ENCODE data around the gene PTPRD. TPM values are rescaled to one million over a fixed set of nuclear protein-coding genes. Genes with fewer than 3 reads are reported as not detected.

PTPRD gene
- total and polyA plus RNA-seq, 2 of the 4 experiments (the other 2 are of a cell fraction): 0.07 to 0.18 TPM

DNA sequence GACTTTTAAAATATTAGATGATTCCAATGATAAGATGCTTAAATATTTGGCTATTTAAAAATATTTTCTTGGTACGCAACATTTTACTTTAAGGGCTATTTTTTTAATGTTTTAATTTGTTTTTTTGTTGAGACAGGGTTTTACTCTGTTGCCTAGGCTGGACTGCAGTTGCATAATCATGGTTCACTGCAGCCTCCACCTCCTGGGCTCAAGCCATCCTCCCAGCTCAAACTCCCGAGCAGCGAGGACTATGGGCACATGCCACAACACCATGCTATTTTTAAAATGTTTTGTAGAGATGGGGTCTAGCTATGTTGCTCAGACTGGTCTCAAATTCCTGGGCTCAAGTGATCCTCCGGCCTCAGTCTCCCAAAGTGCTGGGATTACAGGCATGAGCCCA is 1963.0 kb downstream of the PTPRD start:
- Histone ChIP-seq H2BK5ac (ENCODE audit: low read depth, low read length, poor library complexity, severe bottlenecking) (no peak overlapping the region), H3K27ac (ENCODE audit: insufficient read depth, low read length) (no peak overlapping the region), H3K27me3 (ENCODE audit: control insufficient read depth, insufficient read depth, low read length) (no peaks in the 10 kb centered on the region), H3K36me3 (ENCODE audit: control insufficient read depth, insufficient read depth, low read length) (no peaks in the 10 kb centered on the region), H2BK15ac (ENCODE audit: low read depth, low read length) (no peak overlapping the region), H3K56ac (ENCODE audit: extremely low read depth, insufficient read depth, low read length) (no peak overlapping the region), H3K23ac (ENCODE audit: low read depth, low read length) (no peak overlapping the region), H4K91ac (ENCODE audit: insufficient read depth, low read depth, low read length) (no peak overlapping the region), H4K20me1 (ENCODE audit: insufficient read depth, low read length) (no peaks in the 10 kb centered on the region), H2BK120ac (ENCODE audit: low read depth, low read length) (no peak overlapping the region), H3K9ac (ENCODE audit: low read depth, low read length) (no peak overlapping the region), H3K4me2 (ENCODE audit: low read depth, low read length) (no peak overlapping the region), H3K9me3 (ENCODE audit: control insufficient read depth, insufficient read depth, low read length) (no peaks in the 10 kb centered on the region), H3K4ac (ENCODE audit: low read depth, low read length) (no peak overlapping the region), H3K4me1 (ENCODE audit: control insufficient read depth, insufficient read depth, low read length) (no peaks in the 10 kb centered on the region), H4K8ac (ENCODE audit: low read depth in 2 of 2, low read length in 2 of 2) (no peak overlapping the region), H2BK20ac (ENCODE audit: low read depth, low read length) (no peak overlapping the region), H2AFZ (replicated peaks; ENCODE audit: low read length, poor library complexity) (no peak overlapping the region), H4K5ac (ENCODE audit: low read depth, low read length) (no peak overlapping the region), H2AK9ac (replicated peaks; ENCODE audit: low read depth, low read length, poor library complexity) (no peak overlapping the region), H2AK5ac (ENCODE audit: low read depth, low read length) (no peak overlapping the region), H3K79me1 (ENCODE audit: low read depth in 1 of 2, low read length in 2 of 2) (no peaks in the 10 kb centered on the region), H3K9me1 (ENCODE audit: insufficient read depth, low read length) (no peaks in the 10 kb centered on the region), H3K18ac (ENCODE audit: low read depth, low read length) (no peak overlapping the region), H3K4me3 (ENCODE audit: insufficient read depth, low read depth, low read length) (no peak overlapping the region), H3K14ac (replicated peaks; ENCODE audit: low read depth, low read length) (no peak overlapping the region)
- no CpG with 5 or more reads among the region's 4 CpGs for WGBS, 2 experiments (ENCODE audit: extremely low coverage in 2 of 2, insufficient read length in 1 of 2)
- intact Hi-C loops (cut with micrococcal nuclease) (no loop called here), dilution Hi-C loops (cut with HindIII; ENCODE audit: low sequenced_read_pairs, unreplicated experiment) (no loop called here), in situ Hi-C loops (cut with MboI; ENCODE audit: low sequenced_read_pairs) (no loop called here)
- DNase-seq (no peak), ATAC-seq (ENCODE audit: low read depth) (no peak)
- ChIA-PET CTCF (no interaction called here), POLR2A (ENCODE audit: unreplicated experiment) (no interaction called here)
- BruUV-seq (replicated peaks): no TSS peak
- TF ChIP-seq CEBPB (IDR thresholded peaks at IDR 0.05; ENCODE audit: low read depth, low read length): no peak
- TF ChIP-seq MXI1 (IDR thresholded peaks at IDR 0.05; ENCODE audit: borderline replicate concordance, low read depth, low read length): no peak
- no peak for TF ChIP-seq CHD1 (IDR thresholded peaks at IDR 0.05; ENCODE audit: low read depth, low read length)
- TF ChIP-seq, protein P1, sequence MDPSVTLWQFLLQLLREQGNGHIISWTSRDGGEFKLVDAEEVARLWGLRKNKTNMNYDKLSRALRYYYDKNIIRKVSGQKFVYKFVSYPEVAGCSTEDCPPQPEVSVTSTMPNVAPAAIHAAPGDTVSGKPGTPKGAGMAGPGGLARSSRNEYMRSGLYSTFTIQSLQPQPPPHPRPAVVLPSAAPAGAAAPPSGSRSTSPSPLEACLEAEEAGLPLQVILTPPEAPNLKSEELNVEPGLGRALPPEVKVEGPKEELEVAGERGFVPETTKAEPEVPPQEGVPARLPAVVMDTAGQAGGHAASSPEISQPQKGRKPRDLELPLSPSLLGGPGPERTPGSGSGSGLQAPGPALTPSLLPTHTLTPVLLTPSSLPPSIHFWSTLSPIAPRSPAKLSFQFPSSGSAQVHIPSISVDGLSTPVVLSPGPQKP (IDR thresholded peaks at IDR 0.05; ENCODE audit: borderline replicate concordance, low read depth, low read length): no peak
- TF ChIP-seq RFX5 (IDR thresholded peaks at IDR 0.05; ENCODE audit: low read depth, low read length): no peak
- no peak for TF ChIP-seq SMC3 (IDR thresholded peaks at IDR 0.05; ENCODE audit: low read depth, low read length)
- no peak for TF ChIP-seq MAZ (IDR thresholded peaks at IDR 0.05; ENCODE audit: borderline replicate concordance, low read depth, low read length)
- no peak for TF ChIP-seq NFE2L2 (IDR thresholded peaks at IDR 0.05; ENCODE audit: low read depth, low read length)
- TF ChIP-seq BHLHE40 (IDR thresholded peaks at IDR 0.05; ENCODE audit: low read depth, low read length): no peak
- no peak for TF ChIP-seq RAD21 (IDR thresholded peaks at IDR 0.05; ENCODE audit: low read length)
